ENCODE data around the gene LCN6. TPM values are rescaled to one million over a fixed set of nuclear protein-coding genes. Genes with fewer than 3 reads are reported as not detected.
A peak's percentile ranks its signal among the peaks of the same experiment; 100 is the strongest.

Gene LCN6
- total and polyA plus RNA-seq, 9 of the 15 experiments (the other 6 are each of a cell fraction or from before 2014, with no cell fraction given) = 0.10 to 0.45 (median 0.37) TPM; not detected in 5

- TF ChIP-seq ZBTB33 (CRISPR knock-in tag; IDR thresholded peaks at IDR 0.05) (no peak), NFXL1 (CRISPR knock-in tag; IDR thresholded peaks at IDR 0.05) (no peak), HES1 (IDR thresholded peaks at IDR 0.05; ENCODE audit: low read depth) (no peak), RFX1 (IDR thresholded peaks at IDR 0.05) (no peak)
Measured at GRCh38 chr9:136765041-136765440, 16.7 kb upstream of the LCN6 start (continued).

- ATAC-seq = no peak
- H3K36me3 ChIP-seq (ENCODE audit: control insufficient read depth, insufficient read depth, low read length) = no peaks in the 10 kb centered on the region
- no peak within 1 kb of the TSS for H3K4me3 ChIP-seq
- no peak for FAIRE-seq
- WGBS (ENCODE audit: insufficient coverage, low coverage, missing lambda C conversion rate) = 75% methylated on average over 14 of the region's 14 CpGs
- no peak within 1 kb of the TSS for H3K27ac ChIP-seq (ENCODE audit: extremely low read depth, low read depth, low read length)
- H3K4me2 ChIP-seq (ENCODE audit: insufficient read depth, low read length) = peak within 1 kb of the TSS; percentile 58
- intact Hi-C loops (cut with micrococcal nuclease) (no loop called here), in situ Hi-C loops (cut with MboI) (no loop called here)
- H3K27me3 ChIP-seq (ENCODE audit: control insufficient read depth in 2 of 2, insufficient read depth in 2 of 2, low read length in 2 of 2) = peaks cover 0 to 5% of the 10 kb centered on the region in 2 experiments; a peak in 1 of 5 replicates
- peaks cover 16 to 68% of the 10 kb centered on the region in 2 experiments; a peak in 4 of 5 replicates for H3K4me1 ChIP-seq (replicated peaks in 1 of 2; ENCODE audit: control insufficient read depth in 2 of 2, insufficient read depth in 2 of 2, low read length in 2 of 2)
- BruUV-seq (replicated peaks) = no TSS peak
- no peaks in the 10 kb centered on the region for H4K20me1 ChIP-seq (replicated peaks; ENCODE audit: control insufficient read depth, insufficient read depth, low read length)
- no peaks in the 10 kb centered on the region for H3K9me3 ChIP-seq (replicated peaks; ENCODE audit: control insufficient read depth, insufficient read depth, low read depth, low read length)
- H3K79me2 ChIP-seq (ENCODE audit: control insufficient read depth, insufficient read depth, low read length) = no peaks in the 10 kb centered on the region
- peak within 1 kb of the TSS; percentile 80 for H2AFZ ChIP-seq (ENCODE audit: low read depth, low read length)
- ChIA-PET POLR2A (interaction anchor here (1.5 kb wide), 1 partner anchor 38 kb away, joined by 4 read pairs; no protein-coding TSS in a partner anchor), CTCF (ENCODE audit: low intra/inter-chr PET ratio) (interaction anchor here (0.7 kb wide), 1 partner anchor 20 kb away, joined by 3 read pairs; no protein-coding TSS in a partner anchor)
- H3K9ac ChIP-seq (ENCODE audit: insufficient read depth in 1 of 2, low read depth in 2 of 2, low read length in 2 of 2) = peak within 1 kb of the TSS in 1 of 2 experiments; percentile 83; a peak in 2 of 4 replicates
- TF ChIP-seq IRF2 (CRISPR knock-in tag; IDR thresholded peaks at IDR 0.05) = no peak
- no peak for TF ChIP-seq ZNF384 (IDR thresholded peaks at IDR 0.05; ENCODE audit: low read depth, low read length)
- TF ChIP-seq ATF3 (IDR thresholded peaks at IDR 0.05) = peak; percentile 34
- no peak for TF ChIP-seq ATF3 (CRISPR knock-in tag; conservative IDR thresholded peaks at IDR 0.05)
- TF ChIP-seq MYBL2 (IDR thresholded peaks at IDR 0.05; ENCODE audit: low read depth) = no peak
- TF ChIP-seq MYBL2 (CRISPR knock-in tag; IDR thresholded peaks at IDR 0.05; ENCODE audit: borderline replicate concordance) = no peak
- no peak for DNase-seq (ENCODE audit: extremely low read depth in 1 of 4, low spot score in 3 of 4)
- no peaks in the 10 kb centered on the region for H3K9me1 ChIP-seq (ENCODE audit: control insufficient read depth, insufficient read depth, low read length)
Measured at GRCh38 chr9:136764301-136764891, 16.1 kb upstream of the LCN6 start, which contains the start of gene LCN15. Gene LCN15, minus strand, starts transcription at chr9:136764518. Its CDS starts 30 bp downstream, at chr9:136764488.

Data from K562 (cell line).